8988T (cell line): ENCODE data around the gene TBPL2.
"Not testable (repeated sequence)": the region's sequence is repeated elsewhere in the genome, so short reads cannot be mapped to it uniquely, and the experiment has no call there.

Source experiments
- DNase-seq: peaks from one replicate; pipeline ENCODE4 v3.0.0; 2011

Gene TBPL2

DNA sequence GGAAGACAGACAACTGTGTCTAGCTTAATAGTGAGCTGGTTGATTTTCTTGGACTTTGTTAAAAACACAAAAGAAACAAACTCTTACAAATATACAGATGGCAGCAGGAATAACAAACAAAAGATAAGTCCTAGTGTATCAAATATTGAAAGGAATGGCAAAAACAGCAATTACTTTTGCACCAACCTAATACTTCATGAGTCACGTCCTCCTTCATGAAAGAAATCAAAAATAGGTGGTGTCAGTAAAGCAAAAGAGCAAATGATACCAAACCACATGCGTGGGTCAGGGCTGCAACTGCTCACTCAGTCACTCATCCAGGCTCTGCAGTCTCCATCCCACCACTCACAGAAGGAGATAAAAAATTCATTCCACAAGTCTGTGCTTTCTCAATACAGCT is 40.6 kb downstream of the TBPL2 start:
- DNase-seq, result no peak

DNA sequence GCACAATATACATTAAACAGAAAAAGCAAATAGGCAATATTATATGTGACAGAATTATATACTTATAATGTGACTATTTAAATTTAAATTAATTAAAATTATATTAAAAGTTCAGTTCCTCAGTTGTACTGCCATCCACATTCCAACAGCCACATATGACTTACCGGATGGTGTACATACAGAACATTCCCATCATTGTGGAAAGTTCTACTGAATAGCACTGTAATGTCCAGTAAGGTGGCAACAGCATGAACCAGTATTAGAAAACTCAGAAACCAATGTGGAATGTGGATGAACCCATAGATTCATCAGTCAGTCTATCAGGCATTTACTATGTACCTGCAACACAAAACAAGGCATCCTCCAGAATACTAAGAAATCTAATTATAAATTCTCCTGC is 41.2 kb downstream of the TBPL2 start:
- no peak for DNase-seq

DNA sequence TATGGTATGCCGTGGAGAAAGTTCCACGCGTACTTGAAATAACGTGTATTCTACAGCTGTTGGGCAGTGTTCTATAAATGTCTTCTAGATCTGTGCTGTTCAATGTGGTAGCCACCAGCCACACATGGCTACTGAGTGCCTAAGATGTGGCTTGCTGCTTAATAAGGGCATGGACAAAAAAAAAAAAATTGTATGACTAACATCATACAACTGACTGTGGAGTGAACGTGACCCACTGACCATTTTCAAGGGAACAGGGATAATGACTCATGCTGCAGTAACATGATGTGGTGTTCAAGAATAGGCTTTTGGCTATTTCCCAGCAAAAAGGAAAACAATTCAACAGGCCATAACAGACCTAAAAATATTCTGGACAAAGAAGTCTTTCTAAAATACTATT is 41.7 kb downstream of the TBPL2 start:
- DNase-seq, result no peak

DNA sequence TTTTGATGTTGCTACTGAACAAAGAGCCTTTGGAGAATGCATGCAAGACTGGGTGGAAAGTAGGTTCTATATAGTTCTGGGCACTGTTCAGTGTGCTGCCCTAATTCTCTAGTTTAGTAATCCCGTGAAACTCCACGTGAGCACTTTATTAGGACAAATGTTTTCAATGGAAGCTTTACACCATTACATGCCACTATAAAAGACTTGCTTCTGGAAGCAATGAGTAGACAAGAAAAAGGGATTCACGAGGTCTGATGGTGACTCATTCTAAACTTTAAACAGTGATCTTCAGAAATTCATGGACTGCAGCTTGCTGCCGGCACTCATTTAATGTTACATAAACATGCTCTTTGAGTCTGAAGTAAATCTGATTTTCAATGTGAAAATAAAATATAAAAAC is 51.1 kb downstream of the TBPL2 start:
- DNase-seq, result no peak

DNA sequence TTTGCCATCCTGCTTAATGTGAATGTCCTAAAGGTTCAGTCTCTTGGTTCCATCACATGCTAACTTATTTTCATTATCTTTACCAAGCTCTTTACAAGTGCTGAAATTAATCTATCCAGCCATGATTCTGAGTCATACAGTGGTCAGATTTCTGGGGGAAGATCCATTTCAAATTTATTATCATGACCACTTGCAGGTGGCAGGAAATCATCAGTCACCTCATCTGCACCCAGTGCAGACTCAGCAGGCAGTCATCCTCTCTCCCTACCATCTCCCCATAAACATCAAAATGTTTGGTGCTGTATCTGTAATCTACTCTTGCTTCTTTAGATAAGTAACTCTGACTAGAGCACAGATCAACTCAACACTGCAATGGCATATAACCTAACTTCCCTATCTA is 52.3 kb downstream of the TBPL2 start:
- DNase-seq, result no peak

DNA sequence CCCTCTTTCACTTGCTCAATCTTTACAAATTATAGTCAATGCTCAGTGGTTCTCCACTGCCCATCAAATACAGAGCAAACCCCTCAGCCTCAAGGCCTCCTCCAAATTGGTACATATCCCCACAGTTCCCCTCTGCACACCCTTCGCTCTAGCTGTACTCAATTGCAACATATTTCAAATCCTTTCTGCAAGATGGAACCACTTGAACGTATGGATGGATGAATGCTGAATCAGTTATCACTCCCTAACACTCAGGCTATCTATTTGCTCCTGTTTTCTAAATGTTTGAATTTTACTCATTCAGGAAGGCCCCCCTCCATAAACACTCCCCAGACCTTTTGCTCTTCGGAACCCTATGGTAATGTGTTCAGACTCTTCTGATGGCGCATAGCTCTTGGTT is 53.3 kb downstream of the TBPL2 start:
- no peak for DNase-seq

DNA sequence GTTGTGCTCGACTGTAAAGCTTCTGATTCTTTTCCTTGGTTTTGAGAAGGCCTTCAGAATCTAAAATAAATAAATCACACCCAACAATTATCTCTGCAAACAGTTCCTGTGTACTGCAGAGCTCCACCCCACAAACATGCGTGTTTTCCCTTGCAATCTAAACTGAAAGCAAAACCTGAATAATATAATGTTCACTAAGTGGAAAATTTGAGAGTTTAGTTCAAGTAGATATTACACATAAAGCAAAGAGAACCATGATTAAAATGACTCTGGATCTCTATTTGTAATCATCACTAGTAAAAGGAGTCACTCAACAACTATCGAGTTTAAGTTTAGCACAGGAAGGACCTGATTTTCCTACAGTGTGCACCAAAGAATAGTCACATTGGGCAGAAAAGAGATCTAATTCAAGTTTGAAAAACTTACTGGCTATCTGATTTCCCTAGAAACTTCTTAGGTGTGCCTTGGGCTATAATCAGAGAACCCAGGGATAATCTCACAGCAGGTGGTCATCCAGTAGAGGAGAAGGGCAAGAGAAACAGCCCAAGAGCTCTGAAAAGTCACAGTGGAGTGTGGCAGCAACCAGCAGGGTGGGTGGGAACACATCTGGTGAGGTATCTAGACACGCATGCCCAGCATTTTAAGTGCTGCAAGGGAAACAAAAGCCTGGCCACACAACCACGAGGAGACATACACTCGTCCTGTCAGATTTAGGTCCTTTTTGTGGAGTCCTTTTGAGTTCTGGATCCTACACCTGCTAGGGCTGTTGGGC is 54.2 kb downstream of the TBPL2 start:
- no peak for DNase-seq

DNA sequence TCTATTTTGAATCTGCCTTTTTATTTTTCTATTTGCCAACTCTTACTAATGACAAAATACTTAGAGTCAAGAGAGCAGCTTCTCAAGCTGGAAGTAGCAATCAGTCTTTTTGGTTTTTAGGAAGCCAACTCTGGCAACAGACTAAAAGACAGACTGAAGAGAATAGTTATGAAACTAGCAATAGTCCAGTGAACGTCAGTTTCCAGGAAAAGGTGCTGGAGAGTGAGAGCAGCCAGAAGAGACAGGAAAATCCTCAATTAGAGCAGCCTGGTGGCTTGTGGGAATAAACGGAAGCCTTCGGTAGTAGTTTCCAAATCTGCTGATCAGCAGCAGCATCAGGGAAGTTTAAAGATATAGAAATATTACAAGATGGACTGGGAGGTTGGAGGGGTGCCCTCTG is 55.9 kb downstream of the TBPL2 start:
- DNase-seq, result no peak

DNA sequence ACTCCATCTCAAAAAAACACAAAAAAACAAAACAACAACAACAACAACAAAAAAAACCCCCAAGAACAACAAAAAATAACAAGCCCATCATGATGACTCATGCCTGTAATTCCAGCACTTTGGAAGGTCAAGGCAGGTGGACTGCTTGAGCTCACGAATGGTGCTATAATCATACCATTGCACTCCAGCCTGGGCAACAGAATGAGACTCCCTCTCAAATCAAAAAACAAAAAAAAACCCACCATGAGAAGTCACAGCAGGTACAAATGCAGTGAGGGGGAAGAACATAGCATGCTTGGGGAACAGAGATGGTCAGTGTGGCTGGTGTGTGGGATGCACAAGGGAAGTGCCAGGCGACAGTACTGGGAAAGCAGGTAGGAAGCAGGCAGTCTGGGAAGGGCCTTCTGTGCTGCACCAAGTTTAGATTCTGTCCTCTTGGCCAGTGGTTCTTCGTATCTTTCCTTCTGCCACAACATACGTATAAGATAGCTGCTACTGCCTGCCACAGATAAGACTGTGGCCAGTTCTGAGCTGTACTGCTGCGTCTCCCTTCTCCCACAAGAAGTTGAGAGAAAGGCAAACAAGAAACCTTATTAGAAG is 56.8 kb downstream of the TBPL2 start:
- no peak for DNase-seq

DNA sequence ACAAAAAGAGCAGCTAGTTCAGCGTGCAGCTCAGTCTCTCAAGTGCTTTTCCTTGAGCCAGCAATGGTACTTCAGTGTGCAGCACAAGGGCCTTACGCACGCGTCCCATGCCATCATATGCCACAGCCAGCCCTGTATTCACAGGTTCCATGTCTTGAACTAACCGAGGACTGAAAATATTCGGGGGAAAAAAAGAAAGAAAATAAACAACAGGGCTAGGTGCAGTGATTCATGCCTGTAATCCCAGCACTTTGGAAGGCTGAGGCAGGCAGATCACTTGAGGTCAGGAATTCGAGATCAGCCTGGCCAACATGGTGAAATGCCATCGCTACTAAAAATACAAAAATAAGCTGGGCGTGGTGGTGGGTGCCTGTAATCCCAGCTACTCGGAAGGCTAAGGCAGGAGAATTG is 57.4 kb downstream of the TBPL2 start:
- DNase-seq, result not testable (repeated sequence)

DNA sequence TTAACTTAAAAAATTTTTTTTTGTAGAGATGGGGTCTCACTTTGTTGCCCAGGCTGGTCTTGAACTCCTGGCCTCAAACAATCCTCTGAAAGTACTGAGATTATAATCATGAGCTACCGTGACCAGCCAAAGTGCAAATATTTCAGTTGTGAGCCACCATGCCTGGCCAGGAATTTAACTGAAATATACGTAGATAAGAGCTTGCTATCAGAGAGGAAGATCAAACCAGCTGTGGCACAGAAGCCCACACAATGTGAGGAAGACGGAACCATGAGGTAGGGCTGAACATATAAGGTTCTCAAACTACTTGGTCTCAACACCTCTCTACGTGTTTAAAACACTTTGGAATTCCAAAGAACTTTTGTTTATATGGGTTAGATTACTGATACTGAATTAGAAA is 57.9 kb downstream of the TBPL2 start:
- DNase-seq, result no peak

DNA sequence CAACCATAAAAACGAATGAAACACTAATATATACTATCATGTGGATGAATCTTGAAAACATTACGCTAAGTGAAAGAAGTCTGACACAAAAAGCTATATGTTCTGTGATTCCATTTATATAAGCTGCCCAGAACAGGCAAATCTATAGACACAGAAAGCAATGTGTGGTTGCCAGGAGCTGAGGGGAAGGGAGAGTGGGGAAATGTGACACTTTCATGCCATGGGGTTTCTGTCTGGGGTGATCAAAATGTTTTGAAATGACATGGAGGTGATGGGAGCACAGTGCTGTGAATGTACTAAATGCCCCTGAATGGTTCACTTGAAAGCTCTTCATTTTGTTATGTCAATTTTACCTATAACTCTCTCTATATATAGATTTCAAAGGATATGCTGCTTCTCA is 58.9 kb downstream of the TBPL2 start:
- DNase-seq, result no peak

DNA sequence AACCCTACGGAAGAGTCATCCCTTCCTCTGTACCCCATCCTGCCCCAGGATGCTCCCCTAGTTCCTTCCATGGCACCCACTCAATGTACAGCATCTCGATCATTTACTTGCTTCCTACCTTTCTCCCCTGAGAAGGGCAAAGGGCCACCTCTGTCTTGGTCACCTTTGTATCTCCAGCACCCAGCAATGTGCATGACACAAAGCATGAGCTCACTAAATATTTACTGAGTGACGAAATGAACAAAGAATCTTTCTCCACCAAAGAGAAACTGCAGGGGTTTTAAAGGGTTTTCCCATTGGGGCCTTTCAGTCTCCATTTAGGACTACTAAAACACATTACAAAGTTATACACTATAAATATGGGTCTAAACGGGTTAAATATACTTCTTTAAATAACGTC is 59.4 kb downstream of the TBPL2 start:
- DNase-seq, result no peak

DNA sequence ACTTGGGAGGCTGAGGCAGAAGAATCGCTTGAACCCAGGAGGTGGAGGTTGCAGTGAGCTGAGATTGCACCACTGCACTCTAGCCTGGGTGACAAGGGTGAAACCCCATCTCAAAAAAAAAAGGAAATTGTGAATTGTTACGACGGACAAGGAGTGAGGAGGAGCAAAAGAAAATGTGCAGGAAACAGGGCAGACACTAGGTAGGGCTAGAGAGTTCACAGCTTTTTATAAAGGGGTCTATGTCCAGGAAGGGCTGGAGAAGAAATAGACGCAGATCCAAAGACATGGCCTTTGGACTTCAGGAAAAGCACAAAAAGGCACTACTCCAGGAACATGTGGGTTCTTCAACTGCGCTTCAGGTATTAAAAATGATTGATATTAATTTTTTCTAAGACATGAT is 63.2 kb downstream of the TBPL2 start:
- DNase-seq, result no peak

DNA sequence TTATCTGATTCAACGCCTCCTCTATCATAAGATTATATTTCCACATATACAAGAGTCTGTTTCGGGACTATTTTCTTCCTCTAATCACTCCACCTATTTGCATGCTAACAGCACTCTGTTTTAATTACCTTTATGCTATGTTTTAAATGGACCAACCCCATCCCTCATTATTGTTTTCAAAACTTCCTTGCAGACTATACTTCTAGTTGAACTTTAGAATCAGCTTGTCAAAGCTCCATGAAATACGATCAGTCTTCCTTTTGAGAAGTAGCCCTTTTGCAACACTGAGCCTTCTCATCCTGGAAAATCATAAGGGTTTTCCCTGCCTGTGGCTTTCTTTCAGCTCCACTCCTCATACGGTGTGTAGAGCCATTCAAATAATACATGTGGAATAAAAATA is 65.6 kb downstream of the TBPL2 start:
- no peak for DNase-seq

DNA sequence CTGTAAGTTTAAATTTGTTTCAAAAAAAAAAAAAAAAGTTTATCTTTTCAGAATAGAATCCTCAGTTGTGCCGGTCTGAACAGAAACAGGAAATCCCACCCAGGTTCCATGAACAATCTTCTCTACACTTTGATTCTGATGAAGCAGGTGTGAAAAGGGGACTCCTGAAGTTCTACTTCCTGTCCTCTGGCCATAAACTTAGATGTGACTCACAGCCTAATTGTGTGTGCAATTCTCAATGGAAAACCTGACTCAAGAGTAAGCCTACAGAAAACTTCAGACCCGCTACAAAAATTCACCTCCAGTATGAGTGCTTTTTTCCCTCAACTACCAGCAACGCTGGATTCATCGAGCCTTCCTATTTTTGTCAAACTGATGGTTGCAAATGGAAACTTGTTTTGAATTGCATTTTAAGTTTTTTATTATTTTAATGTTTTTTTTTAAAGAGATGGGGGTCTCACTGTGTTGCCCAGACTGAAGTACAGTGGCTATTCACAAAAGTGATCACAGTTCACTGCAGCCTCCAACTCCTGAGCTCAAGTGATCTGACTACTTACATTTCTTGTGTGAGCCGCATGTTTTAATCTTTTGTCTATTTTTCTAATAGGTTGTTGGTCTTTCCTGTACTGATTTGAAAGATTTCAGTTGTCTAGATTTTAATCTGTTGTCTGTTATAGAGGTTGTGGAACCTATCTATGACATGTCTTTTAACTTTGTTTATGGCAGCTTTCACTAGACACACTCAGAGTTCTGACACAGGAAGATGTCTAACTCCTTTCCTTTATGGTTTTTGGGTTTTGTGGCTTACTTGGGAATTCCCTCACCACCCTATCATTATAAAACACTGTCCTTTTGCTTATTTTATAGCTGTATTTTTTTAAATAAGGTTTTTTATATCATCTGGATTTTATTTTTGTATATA is 66.4 kb downstream of the TBPL2 start:
- no peak for DNase-seq

DNA sequence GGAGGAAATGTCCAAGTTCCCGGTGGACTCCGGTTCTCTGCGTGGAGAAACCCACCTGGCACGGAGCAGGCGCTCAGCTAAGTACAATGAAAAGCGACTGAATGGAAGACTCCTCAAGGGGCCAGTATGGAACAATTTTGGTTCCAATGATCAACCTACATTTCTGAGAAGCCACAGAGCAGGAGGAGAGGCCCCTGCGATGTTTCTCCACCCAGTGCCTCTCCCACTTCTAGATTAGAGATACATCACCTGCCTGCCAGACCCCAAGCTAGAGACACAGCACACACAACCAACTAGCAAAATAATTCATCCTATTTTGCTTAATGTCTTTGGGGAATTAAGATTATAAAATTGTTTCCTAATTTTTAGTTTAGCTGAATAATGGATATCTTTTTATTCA is 67.6 kb downstream of the TBPL2 start:
- DNase-seq, result no peak

DNA sequence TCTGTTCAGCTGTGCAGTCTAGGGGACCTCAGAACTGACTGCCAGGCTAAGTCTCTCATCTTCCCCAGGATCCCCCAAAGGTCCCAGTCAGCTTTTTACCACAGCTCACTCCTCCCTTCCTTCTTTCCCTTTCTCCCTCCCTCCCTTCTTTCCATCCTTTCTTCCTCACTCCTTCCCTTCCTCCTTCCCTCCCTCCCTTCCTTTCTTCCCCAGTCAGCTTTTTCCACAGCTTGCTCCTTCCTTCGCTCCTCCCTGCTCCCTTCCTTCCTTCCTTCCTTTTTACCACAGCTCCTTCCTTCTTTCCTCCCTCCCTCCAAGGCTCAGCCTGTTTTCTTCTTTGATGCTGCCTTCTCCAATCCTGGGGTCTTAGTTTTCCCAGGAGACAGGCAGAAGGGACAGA is 68.0 kb downstream of the TBPL2 start:
- DNase-seq, result no peak

DNA sequence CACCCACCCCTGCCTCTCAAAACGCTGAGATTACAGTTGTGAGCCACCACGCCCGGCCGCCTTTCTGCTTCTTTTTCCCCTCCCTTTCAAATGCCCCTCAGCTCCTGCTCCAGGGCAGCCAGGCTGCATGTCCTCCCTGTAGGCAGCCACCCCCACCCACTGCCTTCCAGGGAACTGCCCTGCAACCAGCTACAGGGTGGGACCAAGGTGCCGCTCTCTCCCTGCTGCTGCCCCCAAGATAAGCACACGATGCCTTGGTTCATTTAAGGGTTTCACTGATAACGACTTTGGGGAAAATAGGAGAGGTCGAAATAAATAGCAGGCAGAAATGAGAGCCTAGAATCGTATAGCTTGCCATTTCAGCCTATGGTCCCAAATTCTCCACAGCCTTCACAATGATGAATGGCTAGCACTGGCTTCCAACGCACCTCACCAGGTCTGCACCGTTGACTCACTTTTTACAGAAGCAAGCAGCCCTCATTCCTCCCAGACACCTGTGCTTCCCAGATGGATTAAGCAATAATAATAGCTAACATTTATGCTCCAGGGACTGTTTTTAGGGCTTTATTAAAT is 69.4 kb downstream of the TBPL2 start:
- no peak for DNase-seq

DNA sequence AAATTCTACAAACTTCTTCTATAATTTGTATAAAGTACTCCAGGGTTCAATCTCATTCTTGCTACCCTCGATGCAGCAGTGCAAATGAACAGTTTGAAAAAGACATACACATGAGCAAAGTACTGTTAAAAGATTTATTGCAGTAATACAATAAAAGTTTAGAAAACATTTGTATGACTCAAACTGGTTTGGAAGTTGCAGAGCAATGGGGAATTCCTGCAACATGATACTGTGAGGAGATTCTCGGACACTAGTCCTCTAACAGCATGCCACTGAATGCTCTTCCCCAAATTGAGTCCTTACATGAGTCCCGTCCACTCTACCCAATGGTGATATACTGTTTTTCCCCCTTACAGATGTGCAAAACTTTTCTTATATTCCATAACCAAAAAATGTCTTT is 74.1 kb downstream of the TBPL2 start:
- no peak for DNase-seq
